ENCODE results near the gene FAM174A. TPM values are rescaled to one million over a fixed set of nuclear protein-coding genes. Genes with fewer than 3 reads are reported as not detected.
A peak's percentile ranks its signal among the peaks of the same experiment; 100 is the strongest.

FAM174A gene
- 21.8 and 25.3 TPM in 2 replicates for total RNA-seq

DNA sequence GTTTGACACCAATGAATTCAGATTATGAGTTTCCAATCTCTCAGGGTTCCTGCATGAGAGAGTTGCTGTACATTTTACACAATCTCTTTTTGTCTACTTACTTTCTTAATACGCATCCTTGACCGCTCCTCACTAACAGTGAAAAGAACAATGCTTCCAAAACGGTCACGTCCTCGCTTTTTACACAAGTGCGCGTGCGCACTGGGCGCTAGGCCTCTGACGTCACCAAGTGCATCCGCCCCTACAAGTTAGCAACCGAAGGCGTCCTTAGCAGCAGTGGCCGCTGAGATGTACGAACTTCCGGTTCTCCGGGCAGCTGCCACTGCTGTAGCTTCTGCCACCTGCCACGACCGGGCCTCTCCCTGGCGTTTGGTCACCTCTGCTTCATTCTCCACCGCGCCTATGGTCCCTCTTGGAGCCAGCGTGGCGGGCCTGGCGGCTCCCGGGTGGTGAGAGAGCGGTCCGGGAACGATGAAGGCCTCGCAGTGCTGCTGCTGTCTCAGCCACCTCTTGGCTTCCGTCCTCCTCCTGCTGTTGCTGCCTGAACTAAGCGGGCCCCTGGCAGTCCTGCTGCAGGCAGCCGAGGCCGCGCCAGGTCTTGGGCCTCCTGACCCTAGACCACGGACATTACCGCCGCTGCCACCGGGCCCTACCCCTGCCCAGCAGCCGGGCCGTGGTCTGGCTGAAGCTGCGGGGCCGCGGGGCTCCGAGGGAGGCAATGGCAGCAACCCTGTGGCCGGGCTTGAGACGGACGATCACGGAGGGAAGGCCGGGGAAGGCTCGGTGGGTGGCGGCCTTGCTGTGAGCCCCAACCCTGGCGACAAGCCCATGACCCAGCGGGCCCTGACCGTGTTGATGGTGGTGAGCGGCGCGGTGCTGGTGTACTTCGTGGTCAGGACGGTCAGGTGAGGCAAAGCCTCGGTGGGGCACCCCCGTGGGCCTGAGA, at the start of gene FAM174A:
Gene FAM174A, plus strand, starts transcription at position 315 of the 946 bp plus-strand sequence. Its CDS starts 157 bp downstream, at position 472.
- peak; percentile 89 for DNase-seq (ENCODE audit: low read depth, low spot score)

GRCh38 chr5:100493996-100494395, 41.2 kb upstream of the FAM174A start:
- no peak for DNase-seq (ENCODE audit: low read depth, low spot score)

DNA sequence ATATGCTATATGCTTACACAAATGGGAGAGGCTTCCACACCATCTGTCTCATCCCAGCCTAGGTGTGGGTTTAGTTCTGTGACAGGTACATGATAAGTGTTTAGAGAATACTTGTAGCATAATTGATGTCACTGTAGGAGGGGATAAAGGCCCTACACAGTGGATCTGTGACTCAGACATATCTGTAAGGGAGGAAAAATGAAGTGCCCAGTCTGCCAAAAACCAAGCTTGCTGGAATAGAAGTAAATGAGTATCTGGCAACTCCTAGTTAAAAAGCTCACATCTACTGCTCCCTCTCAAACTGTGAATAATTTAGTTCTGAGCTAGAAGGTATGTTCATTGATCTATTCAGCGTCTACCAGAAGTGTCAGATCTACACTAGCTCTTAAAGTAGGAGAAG, 38.9 kb upstream of the FAM174A start:
- no peak for DNase-seq (ENCODE audit: low read depth, low spot score)

- no peak for DNase-seq (ENCODE audit: low read depth, low spot score)
Measured at GRCh38 chr5:100502684-100503083, 32.5 kb upstream of the FAM174A start.

- peak; percentile 24 for DNase-seq (ENCODE audit: low read depth, low spot score)
Measured at GRCh38 chr5:100505984-100506670, 29.0 kb upstream of the FAM174A start.

- no peak for DNase-seq (ENCODE audit: low read depth, low spot score)
Measured at GRCh38 chr5:100516285-100516684, 18.9 kb upstream of the FAM174A start.

- no peak for DNase-seq (ENCODE audit: low read depth, low spot score)
Measured at GRCh38 chr5:100517301-100517974, 17.7 kb upstream of the FAM174A start.

DNA sequence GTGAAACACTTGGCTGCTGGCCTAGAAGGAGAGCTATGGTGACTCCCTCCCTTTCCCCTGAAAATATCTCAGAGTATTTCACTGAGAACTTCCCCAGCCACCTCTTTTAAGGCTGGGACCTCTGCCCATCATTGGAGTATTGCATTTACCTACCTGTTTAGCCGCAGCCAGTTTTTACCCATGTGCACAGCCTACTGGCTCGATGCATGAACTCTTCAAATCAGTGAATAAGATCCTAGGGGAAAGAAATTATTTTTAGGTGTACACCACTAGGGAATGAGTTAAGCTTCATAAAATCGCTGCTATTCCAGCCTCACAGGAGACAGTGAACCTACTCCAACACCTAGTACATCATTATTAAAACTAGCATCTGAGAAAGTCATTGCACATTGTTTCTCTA, 16.8 kb upstream of the FAM174A start:
- DNase-seq (ENCODE audit: low read depth, low spot score): no peak

DNA sequence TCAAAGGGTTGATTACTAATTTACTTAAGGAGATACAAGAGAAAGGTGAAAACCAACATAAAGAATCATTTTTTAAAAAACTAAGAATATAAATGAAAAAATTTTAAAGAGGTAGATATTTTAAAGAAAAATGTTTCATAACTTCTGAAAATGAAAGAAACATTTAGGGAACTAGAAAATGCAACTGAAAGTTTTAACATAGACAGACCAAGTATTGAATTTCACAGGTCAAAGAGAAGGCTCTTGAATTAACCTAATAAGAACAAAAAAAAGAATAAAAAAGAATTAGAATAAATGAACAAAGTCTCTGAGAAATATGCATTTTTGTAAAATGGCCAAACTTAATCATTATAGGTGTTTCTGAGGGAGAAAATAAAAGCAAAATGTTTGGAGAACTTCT, 16.1 kb upstream of the FAM174A start:
- no peak for DNase-seq (ENCODE audit: low read depth, low spot score)

DNA sequence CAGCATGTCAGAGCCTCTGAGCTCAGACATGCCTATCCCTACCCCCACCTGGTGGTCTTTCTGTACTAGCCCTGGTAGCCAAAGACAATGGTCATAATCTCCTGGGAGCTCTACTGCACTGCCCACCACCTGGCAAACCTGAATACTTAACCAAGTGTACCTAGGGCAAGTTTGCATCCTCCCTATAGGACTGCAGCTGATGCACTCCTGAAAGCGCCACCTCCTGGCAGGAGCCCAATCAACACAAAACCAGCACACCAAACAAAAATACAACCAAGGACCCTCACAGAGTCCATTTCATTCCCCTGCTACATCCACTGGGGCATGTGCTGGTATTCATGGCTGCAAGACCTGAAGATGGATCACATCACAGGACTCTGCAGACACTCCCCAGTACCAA, 14.8 kb upstream of the FAM174A start:
- no peak for DNase-seq (ENCODE audit: low read depth, low spot score)

DNA sequence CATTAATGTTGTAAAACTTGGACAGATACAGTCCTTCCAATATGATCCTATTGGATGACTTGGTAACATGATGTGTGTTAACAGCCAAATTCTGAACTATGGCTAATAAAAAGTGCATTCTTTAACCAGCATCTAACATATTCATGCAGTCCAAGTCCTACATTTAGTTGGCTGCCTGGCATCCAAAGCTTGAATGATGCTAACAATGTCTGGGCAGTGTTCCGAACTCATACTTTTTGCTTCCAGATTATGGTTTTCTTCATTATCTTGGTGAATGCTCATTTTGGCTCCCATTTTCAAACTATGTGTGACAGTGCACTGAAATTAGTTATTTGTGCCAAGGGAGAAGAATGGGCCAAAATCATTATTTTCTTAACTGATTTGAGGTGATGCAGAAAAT, 2.8 kb downstream of the FAM174A start:
- no peak for DNase-seq (ENCODE audit: low read depth, low spot score)

- no peak for DNase-seq (ENCODE audit: low read depth, low spot score)
Measured at GRCh38 chr5:100539519-100539918, 4.3 kb downstream of the FAM174A start.

DNA sequence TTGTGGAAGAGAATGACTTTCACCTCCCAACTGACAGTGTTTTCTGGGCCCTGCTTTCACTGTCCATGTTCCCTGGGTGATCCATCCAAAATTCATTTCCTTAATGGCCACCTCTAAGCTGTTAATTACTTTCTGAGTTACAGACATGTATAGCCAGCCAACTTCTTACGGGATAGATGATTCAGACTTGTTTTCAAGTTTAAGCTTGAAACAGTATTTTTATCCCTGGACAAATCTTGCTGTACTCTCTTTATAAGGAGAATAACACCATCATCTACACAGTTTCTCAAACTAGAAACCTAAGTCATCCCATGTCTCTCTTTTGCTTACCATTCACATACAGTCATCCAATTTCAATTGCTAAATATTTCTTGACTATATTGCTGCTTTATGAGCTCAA, 6.9 kb downstream of the FAM174A start:
- no peak for DNase-seq (ENCODE audit: low read depth, low spot score)

GRCh38 chr5:100546001-100546400, 10.8 kb downstream of the FAM174A start:
- no peak for DNase-seq (ENCODE audit: low read depth, low spot score)

GRCh38 chr5:100550531-100551051, 15.4 kb downstream of the FAM174A start:
- DNase-seq (ENCODE audit: low read depth, low spot score): no peak

- DNase-seq (ENCODE audit: low read depth, low spot score): no peak
Measured at GRCh38 chr5:100551183-100551582, 16.0 kb downstream of the FAM174A start.

GRCh38 chr5:100553209-100553608, 18.0 kb downstream of the FAM174A start:
- no peak for DNase-seq (ENCODE audit: low read depth, low spot score)

- DNase-seq (ENCODE audit: low read depth, low spot score): no peak
Measured at GRCh38 chr5:100560860-100561259, 25.7 kb downstream of the FAM174A start.

DNA sequence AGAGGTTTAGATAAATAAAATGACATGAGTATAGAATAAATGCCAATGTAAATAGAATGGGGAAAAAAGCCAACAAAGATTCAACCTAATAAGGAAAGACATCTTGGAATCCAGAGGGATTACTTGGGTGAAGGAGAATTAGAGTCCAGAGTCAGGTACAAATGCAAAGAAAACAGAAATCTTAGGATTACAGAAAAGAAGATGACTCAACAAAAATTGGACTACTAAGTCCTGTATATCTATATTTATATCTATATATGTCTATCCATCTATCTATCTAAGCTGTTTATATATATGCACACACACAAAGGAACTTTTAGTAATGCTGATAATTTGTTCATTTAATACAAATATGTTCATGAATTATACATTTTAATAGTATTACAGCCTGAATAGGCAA, 27.6 kb downstream of the FAM174A start:
- no peak for DNase-seq (ENCODE audit: low read depth, low spot score)

DNA sequence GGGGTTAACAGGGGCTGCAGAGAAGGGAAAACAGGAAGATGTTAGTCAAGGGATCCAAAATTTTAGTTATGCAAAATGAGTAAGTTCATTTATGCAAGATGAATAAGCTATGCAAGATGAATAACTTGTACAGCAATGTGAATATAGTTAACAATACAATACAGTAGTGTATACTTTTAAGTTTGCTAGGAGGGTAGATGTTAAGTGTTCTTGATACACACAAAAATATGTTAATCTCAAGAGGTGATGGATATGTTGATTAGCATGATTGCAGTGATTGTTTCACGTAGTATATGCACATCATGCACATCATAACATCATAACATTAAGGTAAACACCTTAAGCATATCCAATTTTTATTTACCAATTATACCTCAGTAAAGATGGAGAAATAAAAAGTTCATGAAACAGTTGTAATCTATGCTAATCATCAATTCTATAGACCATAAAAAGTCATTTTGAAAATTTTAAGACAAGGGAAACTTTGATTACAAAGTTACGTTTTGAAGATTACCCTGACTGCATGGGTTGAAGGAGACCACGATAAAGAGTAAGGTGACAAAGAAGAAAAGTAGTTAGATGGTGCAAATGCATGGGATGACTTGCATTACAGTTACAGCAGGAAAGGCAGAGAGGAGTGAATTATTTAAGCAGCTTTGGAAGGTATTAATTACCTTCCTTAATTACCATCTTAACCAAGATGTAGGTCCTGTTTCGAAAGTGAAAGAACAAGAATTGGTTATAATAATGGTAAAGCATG, 31.4 kb downstream of the FAM174A start:
- DNase-seq (ENCODE audit: low read depth, low spot score): no peak

- no peak for DNase-seq (ENCODE audit: low read depth, low spot score)
Measured at GRCh38 chr5:100574716-100575115, 39.5 kb downstream of the FAM174A start.
